Left ventricle myocardium inferior (tissue), 1 donor: ENCODE data around the gene HAPLN3. TPM values are rescaled to one million over a fixed set of nuclear protein-coding genes. Genes with fewer than 3 reads are reported as not detected.
"Not testable (repeated sequence)": the region's sequence is repeated elsewhere in the genome, so short reads cannot be mapped to it uniquely, and the experiment has no call there.

Source experiments
- DNase-seq: peaks from one replicate; pipeline ENCODE4 v3.0.0-alpha.2; 2020
- H3K27ac ChIP-seq: fragments of 200-600 bp; replicated peaks from 2 replicates; pipeline ENCODE4 v1.8.0; 2021
- H3K27me3 ChIP-seq: fragments of 200-600 bp; 2 replicates; pipeline ENCODE4 v1.8.0; 2021; ENCODE audit warnings: low read depth
- H3K36me3 ChIP-seq: fragments of 200-600 bp; 2 replicates; pipeline ENCODE4 v1.8.0; 2021
- H3K4me1 ChIP-seq: fragments of 200-600 bp; 2 replicates; pipeline ENCODE4 v1.8.0; 2021
- H3K4me3 ChIP-seq: fragments of 200-600 bp; 2 replicates; pipeline ENCODE4 v1.8.0; 2021; ENCODE audit warnings: mild to moderate bottlenecking, moderate library complexity
- H3K9me3 ChIP-seq: fragments of 200-600 bp; replicated peaks from 2 replicates; pipeline ENCODE4 v1.8.0; 2021
- intact Hi-C: fragments of 100-400 bp; cut with micrococcal nuclease; formaldehyde crosslinking; loops from one replicate; pipeline ENCODE4 v1.11.0; 2022
- long read RNA-seq: library from polyadenylated mRNA; unstranded; transcript quantifications from one replicate; pipeline ENCODE4 v2.0.0, GENCODE V29; 2021
- total RNA-seq: library from RNA; stranded (reverse); fragmentation: NEBNext Ultra II Directional; extraction: Animal tissue kit (Norgen Biotek cat#: 25700); gene quantifications from one replicate; pipeline ENCODE4 v1.2.1, GENCODE V29; 2021
- TF ChIP-seq, protein P1 (sequence below): fragments of 200-600 bp; IDR thresholded peaks from 2 replicates; pipeline ENCODE4 v1.8.0; 2021; ENCODE audit warnings: antibody characterized with exemption, mild to moderate bottlenecking, borderline replicate concordance
- donor health status: DM: no; HTN: yes; CAD: no; lungs with severe emphysema.

HAPLN3 gene, protein sequence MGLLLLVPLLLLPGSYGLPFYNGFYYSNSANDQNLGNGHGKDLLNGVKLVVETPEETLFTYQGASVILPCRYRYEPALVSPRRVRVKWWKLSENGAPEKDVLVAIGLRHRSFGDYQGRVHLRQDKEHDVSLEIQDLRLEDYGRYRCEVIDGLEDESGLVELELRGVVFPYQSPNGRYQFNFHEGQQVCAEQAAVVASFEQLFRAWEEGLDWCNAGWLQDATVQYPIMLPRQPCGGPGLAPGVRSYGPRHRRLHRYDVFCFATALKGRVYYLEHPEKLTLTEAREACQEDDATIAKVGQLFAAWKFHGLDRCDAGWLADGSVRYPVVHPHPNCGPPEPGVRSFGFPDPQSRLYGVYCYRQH
- total RNA-seq: 3.2 TPM
- long read RNA-seq, partial matches to known transcripts: 0 of 4 reads
- long read RNA-seq, other reads (novel, unspliced or antisense): 3 of 4 reads

DNA sequence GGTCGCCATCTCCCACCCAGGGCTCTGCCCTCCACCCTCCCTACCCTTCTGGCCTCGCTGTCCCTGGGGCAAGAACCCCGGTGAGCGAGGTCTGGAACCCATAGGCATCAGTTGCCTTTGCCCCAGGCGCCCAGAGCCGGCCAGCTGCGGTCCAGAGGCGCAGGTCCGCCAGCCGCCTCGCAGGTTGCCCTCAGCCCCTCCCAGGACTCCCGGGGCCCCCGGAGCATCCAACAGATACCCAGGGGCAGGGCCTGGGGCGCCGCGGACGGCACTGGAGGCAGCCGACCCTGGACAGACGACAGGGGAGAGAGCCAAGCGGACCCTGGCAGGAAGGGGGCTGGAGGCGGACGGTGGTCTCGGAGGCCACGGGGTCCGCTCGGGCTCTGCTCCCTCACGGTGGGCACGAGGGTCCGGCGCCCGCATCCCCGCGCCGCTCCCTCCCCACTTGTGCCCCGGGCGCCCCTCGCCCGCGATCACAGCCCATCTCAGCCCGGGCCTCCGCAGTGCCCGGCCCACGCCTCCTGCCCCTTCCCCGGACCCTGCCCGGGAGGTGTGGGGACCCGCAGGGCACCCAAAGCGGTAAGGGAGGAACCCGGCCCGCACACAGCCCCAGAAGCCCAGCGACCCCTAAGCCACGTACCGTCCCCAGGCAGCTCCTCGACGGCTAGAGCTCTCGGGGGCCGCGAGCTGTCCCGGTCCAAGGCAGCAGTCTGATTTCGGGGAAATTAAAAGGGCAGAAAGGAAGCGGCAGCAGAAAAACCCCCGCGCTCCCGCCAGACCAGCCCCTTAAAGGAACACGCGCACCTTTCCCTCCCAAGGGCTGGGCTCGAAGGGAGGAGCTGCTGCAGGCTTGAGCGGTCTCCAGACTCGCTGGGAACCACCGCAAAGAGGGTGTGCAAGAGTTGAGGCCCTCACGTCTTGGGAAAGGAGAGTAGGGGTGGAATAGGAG lies at the start of gene HAPLN3:
Gene HAPLN3, minus strand, starts transcription at position 726 of the 949 bp plus-strand sequence. CDS start 8,246 bp downstream, outside the sequence.
- TF ChIP-seq, protein P1, sequence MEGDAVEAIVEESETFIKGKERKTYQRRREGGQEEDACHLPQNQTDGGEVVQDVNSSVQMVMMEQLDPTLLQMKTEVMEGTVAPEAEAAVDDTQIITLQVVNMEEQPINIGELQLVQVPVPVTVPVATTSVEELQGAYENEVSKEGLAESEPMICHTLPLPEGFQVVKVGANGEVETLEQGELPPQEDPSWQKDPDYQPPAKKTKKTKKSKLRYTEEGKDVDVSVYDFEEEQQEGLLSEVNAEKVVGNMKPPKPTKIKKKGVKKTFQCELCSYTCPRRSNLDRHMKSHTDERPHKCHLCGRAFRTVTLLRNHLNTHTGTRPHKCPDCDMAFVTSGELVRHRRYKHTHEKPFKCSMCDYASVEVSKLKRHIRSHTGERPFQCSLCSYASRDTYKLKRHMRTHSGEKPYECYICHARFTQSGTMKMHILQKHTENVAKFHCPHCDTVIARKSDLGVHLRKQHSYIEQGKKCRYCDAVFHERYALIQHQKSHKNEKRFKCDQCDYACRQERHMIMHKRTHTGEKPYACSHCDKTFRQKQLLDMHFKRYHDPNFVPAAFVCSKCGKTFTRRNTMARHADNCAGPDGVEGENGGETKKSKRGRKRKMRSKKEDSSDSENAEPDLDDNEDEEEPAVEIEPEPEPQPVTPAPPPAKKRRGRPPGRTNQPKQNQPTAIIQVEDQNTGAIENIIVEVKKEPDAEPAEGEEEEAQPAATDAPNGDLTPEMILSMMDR: no peak
- DNase-seq: no peak
- Histone ChIP-seq H3K27ac (peak within 1 kb of the TSS; percentile 23), H3K4me1 (peaks cover 59% of the 10 kb centered on the region), H3K4me3 (peak within 1 kb of the TSS; percentile 67), H3K9me3 (no peaks in the 10 kb centered on the region), H3K27me3 (peaks cover 10% of the 10 kb centered on the region), H3K36me3 (peaks cover 16% of the 10 kb centered on the region)
- intact Hi-C loops: no loop called here

DNA sequence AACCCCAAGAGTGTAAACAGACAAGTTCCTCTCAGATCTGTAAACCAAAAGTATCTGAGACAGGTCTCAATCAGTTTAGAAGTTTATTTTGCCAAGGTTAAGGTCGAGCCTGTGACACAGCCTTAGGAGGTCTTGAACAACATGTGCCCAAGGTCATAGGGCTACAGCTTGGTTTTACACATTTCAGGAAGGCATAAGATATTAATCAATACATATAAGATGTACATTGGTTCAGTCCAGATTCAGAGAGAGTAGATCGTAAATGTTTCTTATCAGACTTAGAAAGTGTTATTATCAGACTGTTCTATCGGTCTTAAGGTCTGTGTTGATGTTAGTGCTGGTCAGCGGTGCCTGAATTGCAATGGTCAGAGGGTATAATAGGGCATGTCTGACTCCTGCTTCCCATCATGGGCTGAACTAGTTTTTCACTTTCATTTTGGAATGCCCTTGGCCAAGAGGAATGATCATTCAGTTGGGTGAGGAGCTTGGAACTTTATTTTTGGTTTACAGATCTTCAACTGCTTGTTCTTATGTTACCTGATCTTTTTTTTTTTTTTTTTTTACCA lies 44.8 kb upstream of the HAPLN3 start:
- H3K27ac ChIP-seq: no peak overlapping the region
- DNase-seq: no peak
- intact Hi-C loops: no loop called here
- H3K36me3 ChIP-seq: no peaks in the 10 kb centered on the region
- no peak overlapping the region for H3K4me3 ChIP-seq
- TF ChIP-seq, protein P1: no peak
- peaks cover 5% of the 10 kb centered on the region for H3K4me1 ChIP-seq
- no peaks in the 10 kb centered on the region for H3K9me3 ChIP-seq
- no peaks in the 10 kb centered on the region for H3K27me3 ChIP-seq

DNA sequence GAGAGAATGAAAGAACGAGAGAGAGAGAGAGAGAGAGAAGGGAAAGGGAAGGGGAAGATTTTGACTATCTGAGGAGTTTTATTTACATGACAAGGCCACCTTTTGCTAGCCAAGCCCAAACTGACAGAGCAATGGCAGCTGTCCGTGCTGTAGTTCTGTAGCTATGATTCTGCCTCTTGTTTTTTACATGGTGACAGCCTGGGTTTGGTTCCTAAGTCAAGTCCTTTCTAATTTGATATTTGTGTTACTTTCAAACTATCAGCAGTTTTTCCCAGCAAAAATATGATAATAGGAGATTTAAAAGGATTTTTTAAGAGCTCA lies 44.1 kb upstream of the HAPLN3 start:
- H3K4me1 ChIP-seq: peaks cover 5% of the 10 kb centered on the region
- intact Hi-C loops: no loop called here
- no peaks in the 10 kb centered on the region for H3K27me3 ChIP-seq
- H3K36me3 ChIP-seq: no peaks in the 10 kb centered on the region
- DNase-seq: no peak
- H3K27ac ChIP-seq: no peak overlapping the region
- H3K9me3 ChIP-seq: no peaks in the 10 kb centered on the region
- TF ChIP-seq, protein P1: no peak
- no peak overlapping the region for H3K4me3 ChIP-seq

- TF ChIP-seq, protein P1: no peak
- DNase-seq: no peak
- H3K9me3 ChIP-seq: no peaks in the 10 kb centered on the region
- H3K36me3 ChIP-seq: no peaks in the 10 kb centered on the region
- intact Hi-C loops: no loop called here
- no peak overlapping the region for H3K4me3 ChIP-seq
- H3K27me3 ChIP-seq: no peaks in the 10 kb centered on the region
- no peak overlapping the region for H3K27ac ChIP-seq
- peaks cover 7% of the 10 kb centered on the region for H3K4me1 ChIP-seq
Observed at GRCh38 chr15:88938802-88939485, 43.6 kb upstream of the HAPLN3 start.

- H3K4me3 ChIP-seq, intact Hi-C loops, H3K36me3 ChIP-seq, DNase-seq, H3K27me3 ChIP-seq, H3K9me3 ChIP-seq: not testable (repeated sequence)
- peak overlapping the region; percentile 88 for H3K27ac ChIP-seq
- H3K4me1 ChIP-seq: peaks cover 29% of the 10 kb centered on the region
Observed at GRCh38 chr15:88934449-88934848, 39.1 kb upstream of the HAPLN3 start.
